ENCODE measurements around the gene ACRV1.
"Not testable (repeated sequence)": the region's sequence is repeated elsewhere in the genome, so short reads cannot be mapped to it uniquely, and the experiment has no call there.

ACRV1 gene

GRCh38 chr11:125680747-125681146 is at the start of gene ACRV1:
TSS of gene ACRV1 (minus strand) at chr11:125680847. CDS start at chr11:125680780, 67 bp downstream.
- DNase-seq, result no peak

- DNase-seq, result no peak
These were observed 48.3 kb upstream of the ACRV1 start for GRCh38 chr11:125728969-125729368.

GRCh38 chr11:125724125-125724524 is 43.5 kb upstream of the ACRV1 start:
- no peak for DNase-seq

GRCh38 chr11:125720781-125721180 is 40.1 kb upstream of the ACRV1 start:
- DNase-seq, result no peak

- DNase-seq, result not testable (repeated sequence)
These were observed 24.0 kb upstream of the ACRV1 start for GRCh38 chr11:125704686-125705085.

- no peak for DNase-seq
These were observed 21.4 kb upstream of the ACRV1 start for GRCh38 chr11:125701858-125702621.

- DNase-seq, result no peak
These were observed 20.5 kb upstream of the ACRV1 start for GRCh38 chr11:125701018-125701610.

GRCh38 chr11:125694951-125695350 is 14.3 kb upstream of the ACRV1 start:
- no peak for DNase-seq

- no peak for DNase-seq
These were observed 12.2 kb upstream of the ACRV1 start for GRCh38 chr11:125692887-125693286.

GRCh38 chr11:125690006-125690405 is 9.4 kb upstream of the ACRV1 start:
- DNase-seq, result no peak

GRCh38 chr11:125689274-125689859 is 8.7 kb upstream of the ACRV1 start:
- DNase-seq, result no peak

- no peak for DNase-seq
These were observed 8.0 kb upstream of the ACRV1 start for GRCh38 chr11:125688632-125689031.

GRCh38 chr11:125688066-125688465 is 7.4 kb upstream of the ACRV1 start:
- no peak for DNase-seq

- no peak for DNase-seq
These were observed 4.6 kb upstream of the ACRV1 start for GRCh38 chr11:125685228-125685627.

- DNase-seq, result no peak
These were observed 810 bp downstream of the ACRV1 start for GRCh38 chr11:125679837-125680236.

GRCh38 chr11:125679397-125679796 is 1.2 kb downstream of the ACRV1 start:
- no peak for DNase-seq

GRCh38 chr11:125675196-125675595 is 5.5 kb downstream of the ACRV1 start:
- no peak for DNase-seq

GRCh38 chr11:125674210-125674609 is 6.4 kb downstream of the ACRV1 start:
- no peak for DNase-seq

- no peak for DNase-seq
These were observed 9.1 kb downstream of the ACRV1 start for GRCh38 chr11:125671561-125671960.

- no peak for DNase-seq
These were observed 10.5 kb downstream of the ACRV1 start for GRCh38 chr11:125670172-125670571.

- DNase-seq, result no peak
These were observed 13.5 kb downstream of the ACRV1 start for GRCh38 chr11:125667151-125667550.

- DNase-seq, result no peak
These were observed 16.7 kb downstream of the ACRV1 start for GRCh38 chr11:125663910-125664309.

- DNase-seq, result no peak
These were observed 18.0 kb downstream of the ACRV1 start for GRCh38 chr11:125662689-125663088.

GRCh38 chr11:125649465-125650166 is 31.0 kb downstream of the ACRV1 start:
- DNase-seq, result no peak
